ENCODE results near the gene UBR4. TPM values are rescaled to one million over a fixed set of nuclear protein-coding genes. Genes with fewer than 3 reads are reported as not detected.

The UBR4 gene
- total and polyA plus RNA-seq, 5 donors = 48.9 to 70.3 (median 64.5) TPM

DNA sequence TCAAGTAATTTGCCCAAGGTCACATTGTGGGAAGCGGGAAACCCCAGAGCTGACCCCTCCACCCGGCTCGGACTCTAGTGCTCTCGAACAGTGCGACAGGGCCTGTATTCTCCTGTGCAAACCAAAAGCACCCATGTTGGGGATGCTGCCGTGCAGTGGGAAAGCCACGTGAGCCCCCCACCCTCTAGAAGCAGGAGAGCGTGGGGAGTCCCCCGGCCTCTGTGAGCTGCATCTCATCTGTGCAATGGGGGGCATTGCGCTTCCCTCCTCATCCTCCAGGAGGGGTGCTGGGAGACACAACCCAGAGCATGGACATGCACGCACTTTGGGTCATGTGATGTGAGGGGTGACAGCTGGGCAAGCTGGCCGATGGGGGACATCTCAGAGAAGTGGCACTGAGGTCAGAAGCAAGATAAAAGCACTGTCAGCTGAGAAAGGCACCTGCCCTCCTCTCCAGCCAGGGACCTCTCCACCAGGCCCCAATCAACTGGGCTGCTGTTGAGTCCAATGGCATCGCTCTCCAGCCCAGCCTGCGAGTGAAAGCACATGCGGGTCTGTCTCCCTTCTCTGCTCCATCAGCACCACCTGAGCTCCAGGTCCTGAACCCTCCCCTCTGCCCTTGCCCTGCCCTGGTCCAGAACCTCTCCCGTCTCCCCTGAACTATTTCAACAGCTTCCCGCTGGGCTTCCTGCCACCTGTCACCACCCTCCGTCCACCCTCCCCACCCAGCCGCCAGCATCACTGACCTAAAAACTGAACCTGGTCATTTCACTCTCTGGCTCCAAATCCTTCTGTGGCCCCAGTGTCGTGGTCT lies 177.2 kb downstream of the UBR4 start:
- intact Hi-C loops (cut with DNase I) = no loop called here
- Histone ChIP-seq H3K4me3 (ENCODE audit: low read length) (no peak overlapping the region), H3K27me3 (ENCODE audit: control insufficient read depth, insufficient read depth) (no peaks in the 10 kb centered on the region), H3K27ac (ENCODE audit: low read length) (no peak overlapping the region), H3K4me1 (ENCODE audit: control insufficient read depth, insufficient read depth, low read length) (peaks cover 2% of the 10 kb centered on the region), H3K9me3 (ENCODE audit: control insufficient read depth, low read length) (no peaks in the 10 kb centered on the region)
- ATAC-seq (no peak), DNase-seq (peak in 1 of 3 donors; percentile 29)
- WGBS = 80% methylated on average over 20 of the region's 20 CpGs

DNA sequence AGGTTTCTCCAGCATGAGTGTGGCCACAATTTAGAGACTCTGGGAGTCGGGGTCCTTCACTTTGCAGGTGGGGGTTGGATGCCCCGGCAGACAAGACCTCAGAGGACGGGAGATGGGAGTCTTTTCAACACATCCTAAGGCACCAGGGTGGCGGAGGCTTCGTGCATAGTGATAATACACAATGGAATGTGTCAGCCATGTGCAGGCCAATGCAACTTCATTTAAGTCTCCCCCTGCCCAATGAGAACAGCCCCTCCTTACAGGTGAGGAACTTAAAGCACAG lies 177.7 kb downstream of the UBR4 start:
- WGBS = 77% methylated on average over 5 of the region's 5 CpGs
- H3K27ac ChIP-seq (ENCODE audit: low read length) = no peak overlapping the region
- intact Hi-C loops (cut with DNase I) = no loop called here
- ATAC-seq (no peak), DNase-seq (no peak)
- peaks cover 2% of the 10 kb centered on the region for H3K4me1 ChIP-seq (ENCODE audit: control insufficient read depth, insufficient read depth, low read length)
- H3K27me3 ChIP-seq (ENCODE audit: control insufficient read depth, insufficient read depth) = no peaks in the 10 kb centered on the region
- H3K9me3 ChIP-seq (ENCODE audit: control insufficient read depth, low read length) = no peaks in the 10 kb centered on the region
- no peak overlapping the region for H3K4me3 ChIP-seq (ENCODE audit: low read length)

DNA sequence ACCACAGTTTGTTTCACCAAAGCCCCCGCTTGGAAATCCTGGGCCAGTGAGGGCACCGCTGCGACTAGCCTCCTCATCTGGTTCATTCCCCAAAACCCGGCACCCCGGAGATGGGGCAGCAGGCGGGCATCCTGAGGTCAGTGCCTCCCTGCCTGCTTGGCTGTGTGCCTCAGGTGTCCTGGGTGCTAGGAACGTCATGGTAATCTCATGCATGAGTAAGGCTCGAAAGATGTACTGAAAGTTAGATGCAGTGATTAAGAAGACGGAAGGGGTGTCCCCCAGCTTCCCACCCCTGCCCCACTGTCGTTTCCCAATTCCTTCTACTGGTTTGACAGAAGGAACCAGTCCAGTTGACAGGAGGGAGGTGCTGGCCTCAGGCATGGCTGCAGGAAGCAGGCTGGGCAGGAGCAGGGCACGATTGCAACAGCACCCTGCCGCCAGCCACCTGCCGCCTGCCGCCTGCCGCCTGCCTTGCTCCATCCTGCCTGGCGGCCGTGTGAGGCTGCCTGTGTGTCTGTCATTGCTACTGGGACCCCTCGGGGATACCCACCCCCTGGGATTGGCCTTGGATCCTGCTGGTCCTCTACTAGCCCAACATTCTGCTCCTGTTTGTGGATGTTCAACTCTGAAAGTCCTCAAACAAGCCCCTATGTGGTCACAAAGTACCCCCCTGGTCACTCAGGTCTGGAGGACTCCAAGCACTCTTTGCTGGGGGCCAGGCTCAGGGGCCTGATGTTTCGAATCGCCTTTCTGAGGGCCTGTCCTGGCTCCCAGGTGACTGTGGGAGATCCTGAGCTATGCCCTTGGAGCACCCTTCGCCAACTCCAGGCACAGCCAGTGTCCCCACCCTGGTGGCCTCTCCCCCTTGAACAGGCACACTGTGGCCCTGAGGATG lies 180.6 kb downstream of the UBR4 start:
- DNase-seq (peak in 1 of 3 donors; percentile 10), ATAC-seq (no peak)
- Histone ChIP-seq H3K27me3 (ENCODE audit: control insufficient read depth, insufficient read depth) (no peaks in the 10 kb centered on the region), H3K4me3 (ENCODE audit: low read length) (no peak overlapping the region), H3K27ac (ENCODE audit: low read length) (no peak overlapping the region), H3K9me3 (ENCODE audit: control insufficient read depth, low read length) (no peaks in the 10 kb centered on the region), H3K4me1 (ENCODE audit: control insufficient read depth, insufficient read depth, low read length) (no peaks in the 10 kb centered on the region)
- WGBS = 64% methylated on average over 21 of the region's 21 CpGs
- intact Hi-C loops (cut with DNase I) = no loop called here

DNA sequence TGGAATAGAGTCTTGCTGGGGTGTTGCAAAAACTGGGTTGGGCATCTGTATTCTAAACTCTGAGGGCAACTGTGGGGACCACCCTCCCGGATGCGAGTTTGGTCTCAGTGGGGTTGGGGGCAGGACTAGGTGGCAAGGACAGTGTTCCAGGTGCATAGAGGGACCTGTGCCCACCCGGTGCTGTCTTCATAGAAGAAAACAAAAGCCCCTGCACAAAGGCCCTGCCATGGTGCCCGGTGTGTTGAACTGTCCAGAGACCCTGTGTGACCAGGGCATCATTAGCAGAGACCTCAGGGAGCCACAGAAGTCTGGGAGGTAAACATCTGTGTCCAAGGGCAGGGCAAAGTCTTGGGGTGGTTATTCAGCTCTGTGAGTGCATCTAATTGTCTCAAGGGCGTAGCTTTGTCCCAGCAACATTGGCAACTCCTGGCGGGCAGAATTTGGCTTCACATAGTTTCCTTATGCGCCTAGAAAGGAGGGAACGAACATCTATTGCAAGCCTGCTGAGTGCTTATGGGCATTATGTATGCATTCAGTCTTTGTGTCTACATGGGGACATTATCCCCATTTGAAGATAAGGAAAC lies 181.4 kb downstream of the UBR4 start:
- DNase-seq (no peak), ATAC-seq (no peak)
- H3K27me3 ChIP-seq (ENCODE audit: control insufficient read depth, insufficient read depth) = no peaks in the 10 kb centered on the region
- no peak overlapping the region for H3K4me3 ChIP-seq (ENCODE audit: low read length)
- H3K9me3 ChIP-seq (ENCODE audit: control insufficient read depth, low read length) = no peaks in the 10 kb centered on the region
- 85% methylated on average over 8 of the region's 8 CpGs for WGBS
- no peak overlapping the region for H3K27ac ChIP-seq (ENCODE audit: low read length)
- intact Hi-C loops (cut with DNase I) = no loop called here
- no peaks in the 10 kb centered on the region for H3K4me1 ChIP-seq (ENCODE audit: control insufficient read depth, insufficient read depth, low read length)

DNA sequence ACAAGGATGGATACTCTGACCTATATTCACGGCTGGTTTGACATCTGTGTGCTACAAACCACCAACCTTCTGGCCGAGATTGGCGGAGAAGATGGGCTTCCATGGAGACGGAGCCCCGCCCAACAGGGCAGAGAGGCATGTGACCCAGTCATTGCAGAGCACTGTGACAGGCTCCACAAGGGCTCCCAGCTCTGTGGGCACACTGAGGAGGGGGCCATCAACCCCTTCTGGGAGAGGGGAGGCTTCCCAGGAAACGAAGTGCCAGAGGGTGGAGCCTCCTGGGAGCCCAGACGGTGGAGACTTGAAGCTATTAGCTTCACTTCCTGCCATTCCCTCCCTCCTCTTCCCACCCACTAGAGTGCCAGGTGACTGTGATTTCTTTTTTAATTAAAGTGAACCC lies 182.0 kb downstream of the UBR4 start:
- H3K27ac ChIP-seq (ENCODE audit: low read length) = no peak overlapping the region
- H3K4me3 ChIP-seq (ENCODE audit: low read length) = no peak overlapping the region
- no peak for DNase-seq
- intact Hi-C loops (cut with DNase I) = no loop called here
- H3K27me3 ChIP-seq (ENCODE audit: control insufficient read depth, insufficient read depth) = no peaks in the 10 kb centered on the region
- H3K9me3 ChIP-seq (ENCODE audit: control insufficient read depth, low read length) = no peaks in the 10 kb centered on the region
- WGBS = 30% methylated on average over 7 of the region's 7 CpGs
- H3K4me1 ChIP-seq (ENCODE audit: control insufficient read depth, insufficient read depth, low read length) = no peaks in the 10 kb centered on the region
- ATAC-seq = no peak

Other genes with a start within 250 kb of the UBR4 start
- 10 to 100 TPM; 25.9 to 31.9 (median 30.8) TPM for gene EMC1, start 41.3 kb upstream of the UBR4 start, total RNA-seq
- gene EMC1, start 41.3 kb upstream of the UBR4 start, polyA plus RNA-seq = 11.5 TPM
- 10 to 100 TPM; 10.1 to 21.1 (median 12.1) TPM for gene MRTO4, start 41.5 kb upstream of the UBR4 start, total RNA-seq
- gene MRTO4, start 41.5 kb upstream of the UBR4 start, polyA plus RNA-seq = 14.8 TPM
- under 1 TPM in 3 of 4 donors, not detected in 1; 0.17 to 0.26 (median 0.22) TPM for gene AKR7A3, start 78.5 kb upstream of the UBR4 start, total RNA-seq
- gene AKR7A3, start 78.5 kb upstream of the UBR4 start, polyA plus RNA-seq = 0.20 TPM
- gene AKR7A2, start 101.9 kb upstream of the UBR4 start, total RNA-seq = 10 to 100 TPM; 29.7 to 41.9 (median 40.0) TPM
- gene AKR7A2, start 101.9 kb upstream of the UBR4 start, polyA plus RNA-seq = 25.9 TPM
- gene SLC66A1, start 102.1 kb upstream of the UBR4 start, total RNA-seq = 1 to 10 TPM; 6.6 to 7.3 (median 7.2) TPM
- gene SLC66A1, start 102.1 kb upstream of the UBR4 start, polyA plus RNA-seq = 9.2 TPM